Progenitor cell of endocrine pancreas (in vitro differentiated cells): ENCODE data around the gene SUSD3. TPM values are rescaled to one million over a fixed set of nuclear protein-coding genes. Genes with fewer than 3 reads are reported as not detected.
"Not testable (repeated sequence)": the region's sequence is repeated elsewhere in the genome, so short reads cannot be mapped to it uniquely, and the experiment has no call there.

Source experiments
- DNase-seq: peaks from one replicate; pipeline ENCODE4 v3.0.0; 2021; ENCODE audit warnings: low spot score; ENCODE audit not compliant: unreplicated experiment
- H3K27ac Mint-ChIP-seq: 2 replicates; pipeline ENCODE4 v1.8.0; 2021; ENCODE audit warnings: mild to moderate bottlenecking, moderate library complexity, mixed read lengths
- H3K27me3 Mint-ChIP-seq: 2 replicates; pipeline ENCODE4 v1.8.0; 2021; ENCODE audit warnings: mixed read lengths
- H3K36me3 Mint-ChIP-seq: 2 replicates; pipeline ENCODE4 v1.8.0; 2022; ENCODE audit warnings: mixed read lengths; ENCODE audit not compliant: insufficient read depth
- H3K4me1 Mint-ChIP-seq: 2 replicates; pipeline ENCODE4 v1.8.0; 2021; ENCODE audit warnings: low read depth, mixed read lengths
- H3K4me3 Mint-ChIP-seq: 2 replicates; pipeline ENCODE4 v1.8.0; 2021; ENCODE audit warnings: low read depth, mild to moderate bottlenecking, moderate library complexity, mixed read lengths
- H3K9me3 Mint-ChIP-seq: 2 replicates; pipeline ENCODE4 v1.8.0; 2021; ENCODE audit warnings: low read depth, mixed read lengths
- total RNA-seq: library from RNA; stranded (reverse); gene quantifications from 2 replicates; pipeline ENCODE4 v1.2.1, GENCODE V29; 2021
- TF ChIP-seq, protein P1 (sequence below): fragments of 200-600 bp; sonication (generic); IDR thresholded peaks from one replicate; pipeline ENCODE4 v1.5.0; 2021; ENCODE audit warnings: antibody characterized with exemption, mild to moderate bottlenecking; ENCODE audit not compliant: unreplicated experiment

Gene SUSD3
- total RNA-seq, 1 donor from 2014 or later = 0.43 TPM

DNA sequence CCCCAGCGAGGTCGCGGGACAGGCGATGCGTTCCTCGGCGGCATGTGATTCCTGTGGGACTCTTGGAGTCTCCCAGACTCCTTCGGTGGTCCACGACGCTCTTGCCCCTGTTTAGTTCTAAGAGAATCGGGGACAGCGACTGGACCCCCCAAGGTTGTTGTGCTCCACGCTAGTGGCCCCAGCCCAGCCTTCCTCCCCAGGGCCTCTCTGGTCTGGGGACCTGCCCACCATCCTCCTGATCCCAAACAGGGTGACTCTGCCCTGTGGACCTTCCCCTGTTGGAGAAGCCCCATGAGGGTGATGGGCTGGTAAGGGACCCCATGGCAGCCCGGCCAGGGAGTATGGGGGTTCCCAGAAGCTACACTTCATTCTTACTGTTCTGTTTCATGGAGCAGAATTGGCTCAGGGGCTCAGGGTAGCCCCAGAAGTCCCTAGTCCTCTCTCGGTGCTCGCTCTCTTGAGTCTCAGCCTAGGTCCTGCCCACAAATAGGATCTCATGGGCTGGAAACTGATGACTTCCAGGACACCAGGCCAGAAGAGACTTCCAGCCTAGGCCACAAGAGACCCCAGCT, 38.4 kb downstream of the SUSD3 start:
- Mint-ChIP-seq H3K36me3 (peaks cover 3% of the 10 kb centered on the region), H3K9me3 (no peaks in the 10 kb centered on the region), H3K4me3 (peak overlapping the region; percentile 80), H3K4me1 (peaks cover 20% of the 10 kb centered on the region), H3K27me3 (no peaks in the 10 kb centered on the region), H3K27ac (peak overlapping the region; percentile 74)
- TF ChIP-seq, protein P1, sequence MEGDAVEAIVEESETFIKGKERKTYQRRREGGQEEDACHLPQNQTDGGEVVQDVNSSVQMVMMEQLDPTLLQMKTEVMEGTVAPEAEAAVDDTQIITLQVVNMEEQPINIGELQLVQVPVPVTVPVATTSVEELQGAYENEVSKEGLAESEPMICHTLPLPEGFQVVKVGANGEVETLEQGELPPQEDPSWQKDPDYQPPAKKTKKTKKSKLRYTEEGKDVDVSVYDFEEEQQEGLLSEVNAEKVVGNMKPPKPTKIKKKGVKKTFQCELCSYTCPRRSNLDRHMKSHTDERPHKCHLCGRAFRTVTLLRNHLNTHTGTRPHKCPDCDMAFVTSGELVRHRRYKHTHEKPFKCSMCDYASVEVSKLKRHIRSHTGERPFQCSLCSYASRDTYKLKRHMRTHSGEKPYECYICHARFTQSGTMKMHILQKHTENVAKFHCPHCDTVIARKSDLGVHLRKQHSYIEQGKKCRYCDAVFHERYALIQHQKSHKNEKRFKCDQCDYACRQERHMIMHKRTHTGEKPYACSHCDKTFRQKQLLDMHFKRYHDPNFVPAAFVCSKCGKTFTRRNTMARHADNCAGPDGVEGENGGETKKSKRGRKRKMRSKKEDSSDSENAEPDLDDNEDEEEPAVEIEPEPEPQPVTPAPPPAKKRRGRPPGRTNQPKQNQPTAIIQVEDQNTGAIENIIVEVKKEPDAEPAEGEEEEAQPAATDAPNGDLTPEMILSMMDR = no peak
- DNase-seq = no peak

DNA sequence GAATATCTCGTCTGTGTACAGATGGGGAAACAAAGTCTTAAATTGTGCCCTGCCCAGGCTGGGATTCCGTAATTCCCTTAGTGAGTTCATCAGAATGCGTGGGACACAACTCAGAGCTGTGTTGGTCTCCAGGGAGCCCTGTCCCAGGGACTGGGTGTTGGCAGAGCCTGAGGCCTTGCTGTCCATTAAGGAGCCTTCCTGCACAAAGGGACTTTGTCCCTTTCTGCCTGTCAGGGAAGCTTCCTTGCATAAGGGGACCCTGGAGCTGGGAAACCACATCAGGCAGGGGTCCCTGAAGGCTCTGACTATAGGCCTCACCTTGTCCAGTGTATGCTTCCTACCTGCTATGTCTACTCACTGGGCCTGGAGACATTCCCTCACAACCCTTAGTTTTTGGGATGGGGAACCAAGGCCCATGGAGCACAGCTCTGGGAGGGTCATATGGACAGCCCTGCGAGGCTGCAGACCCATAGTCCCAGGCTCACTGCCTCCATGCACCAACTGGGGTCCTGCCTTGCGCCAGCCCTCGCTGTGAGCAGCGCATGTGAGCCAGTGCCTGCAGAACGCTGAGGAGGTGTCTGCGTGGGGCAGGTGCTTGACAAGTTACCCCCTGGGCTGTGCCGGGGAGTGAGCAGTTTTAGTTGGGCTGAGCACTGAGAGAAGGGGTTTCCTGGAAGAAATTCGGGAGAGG, 39.2 kb downstream of the SUSD3 start:
- no peak for DNase-seq
- Mint-ChIP-seq H3K4me3 (peak overlapping the region; percentile 80), H3K4me1 (peaks cover 16% of the 10 kb centered on the region), H3K9me3 (peaks cover 3% of the 10 kb centered on the region), H3K27ac (no peak overlapping the region), H3K36me3 (peaks cover 3% of the 10 kb centered on the region), H3K27me3 (no peaks in the 10 kb centered on the region)
- TF ChIP-seq, protein P1 = no peak

DNA sequence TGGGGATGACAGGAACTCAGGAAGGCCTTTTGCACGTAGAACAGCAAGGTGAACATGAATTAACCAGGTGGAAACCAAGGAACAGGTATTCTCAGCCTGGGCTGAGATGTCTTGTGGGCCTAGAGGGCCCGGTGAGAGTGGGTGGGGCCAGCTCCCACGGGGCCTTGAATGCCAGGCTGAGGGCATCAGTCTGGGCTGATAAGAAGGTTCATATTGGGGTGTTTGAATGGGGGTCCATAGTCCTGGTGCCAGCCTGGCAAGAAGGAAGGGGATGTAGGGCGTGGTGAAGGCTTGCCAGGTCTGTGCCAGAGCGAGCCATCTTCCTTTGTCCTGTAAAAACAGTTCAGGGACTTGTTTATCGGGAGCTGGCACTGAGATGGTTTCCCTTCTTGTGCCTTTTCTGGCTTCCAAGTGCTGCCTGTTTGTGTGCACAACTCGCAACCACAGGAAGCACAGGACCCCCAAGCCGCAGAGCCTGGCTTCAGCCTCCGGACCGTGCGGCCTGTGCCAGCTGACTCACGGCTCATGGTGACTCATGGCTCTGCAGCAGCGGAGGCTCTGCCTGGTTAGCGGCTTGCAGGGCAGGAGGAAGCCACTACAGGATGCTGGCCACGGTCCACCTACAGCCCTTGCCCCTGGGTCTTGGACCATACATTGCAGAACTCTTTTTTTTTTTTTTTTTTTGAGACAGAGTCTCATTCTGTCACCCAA, 39.9 kb downstream of the SUSD3 start:
- peak overlapping the region; percentile 9 for H3K4me3 Mint-ChIP-seq
- TF ChIP-seq, protein P1 = no peak
- DNase-seq = no peak
- no peaks in the 10 kb centered on the region for H3K27me3 Mint-ChIP-seq
- no peak overlapping the region for H3K27ac Mint-ChIP-seq
- H3K36me3 Mint-ChIP-seq = peaks cover 3% of the 10 kb centered on the region
- peaks cover 9% of the 10 kb centered on the region for H3K4me1 Mint-ChIP-seq
- peaks cover 3% of the 10 kb centered on the region for H3K9me3 Mint-ChIP-seq

DNA sequence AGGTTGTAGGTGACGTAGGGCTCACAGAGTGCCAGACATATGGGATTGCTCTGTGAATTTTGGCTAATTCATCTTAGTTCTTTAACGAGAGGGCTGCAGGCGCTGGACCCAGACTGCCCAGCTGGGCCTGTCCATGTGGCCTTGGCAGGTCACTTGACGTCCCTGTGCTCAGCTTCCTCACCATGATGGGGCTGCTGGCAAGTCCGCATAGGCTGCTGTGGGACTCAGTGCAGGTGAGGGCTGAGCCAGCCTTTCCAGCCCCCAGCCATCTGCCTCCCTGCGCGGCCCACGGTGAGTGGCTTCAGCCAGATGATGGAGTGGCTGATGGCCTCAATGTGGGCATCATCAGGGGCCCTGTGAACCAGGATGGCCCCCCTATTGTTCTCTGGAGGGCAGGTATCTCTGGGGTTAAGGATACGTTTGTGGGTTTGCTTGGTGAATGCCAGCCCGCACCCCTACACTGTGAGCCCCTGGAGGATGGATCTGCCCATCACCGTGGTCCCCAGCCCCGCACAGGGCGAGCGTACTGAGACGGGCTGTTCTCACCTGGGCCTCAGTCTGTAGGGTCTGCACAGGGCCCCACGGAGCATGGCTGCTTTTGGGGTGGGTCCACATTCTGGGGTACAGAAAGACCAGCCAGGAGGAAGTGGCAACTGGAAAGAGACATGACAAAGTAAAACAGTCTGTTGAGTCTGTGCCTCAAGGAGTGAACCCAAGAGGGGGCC, 41.2 kb downstream of the SUSD3 start:
- no peak overlapping the region for H3K27ac Mint-ChIP-seq
- H3K4me1 Mint-ChIP-seq = peaks cover 7% of the 10 kb centered on the region
- H3K4me3 Mint-ChIP-seq = no peak overlapping the region
- DNase-seq = no peak
- H3K9me3 Mint-ChIP-seq = peaks cover 11% of the 10 kb centered on the region
- no peaks in the 10 kb centered on the region for H3K27me3 Mint-ChIP-seq
- TF ChIP-seq, protein P1 = no peak
- H3K36me3 Mint-ChIP-seq = peaks cover 10% of the 10 kb centered on the region

DNA sequence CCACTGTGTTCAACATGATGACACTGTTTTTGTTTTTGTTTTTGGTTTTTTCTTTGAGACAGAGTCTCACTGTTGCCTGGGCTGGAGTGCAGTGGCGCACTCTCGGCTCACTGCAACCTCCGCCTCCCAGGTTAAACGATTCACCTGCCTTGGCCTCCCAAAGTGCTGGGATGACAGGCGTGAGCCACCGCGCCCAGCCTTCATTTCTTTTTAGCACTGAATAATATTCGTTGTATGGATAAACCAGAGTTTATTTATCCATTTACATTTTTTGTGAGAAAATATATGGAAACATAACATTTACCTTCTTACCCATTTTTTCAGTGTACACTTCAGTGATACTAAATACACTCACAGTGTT, 41.8 kb downstream of the SUSD3 start:
- Mint-ChIP-seq H3K4me1 (peaks cover 7% of the 10 kb centered on the region), H3K27ac (no peak overlapping the region)

DNA sequence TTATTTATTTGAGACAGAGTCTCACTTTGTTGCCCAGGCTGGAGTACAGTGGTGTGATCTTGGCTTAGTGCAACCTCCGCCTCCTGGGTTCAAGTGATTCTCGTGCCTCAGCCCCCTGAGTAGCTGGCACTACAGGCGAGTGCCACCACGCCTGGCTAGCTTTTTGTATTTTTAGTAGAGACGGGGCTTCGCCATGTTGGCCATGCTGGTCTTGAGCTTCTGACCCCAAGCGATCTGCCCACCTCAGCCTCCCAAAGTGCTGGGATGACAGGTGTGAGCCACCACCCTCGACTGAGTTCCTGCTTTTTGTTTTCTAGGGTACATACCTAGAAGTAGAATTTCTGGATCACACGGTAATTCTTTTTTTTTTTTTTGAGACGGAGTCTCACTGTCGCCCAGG, 42.6 kb downstream of the SUSD3 start:
- DNase-seq, H3K4me1 Mint-ChIP-seq, H3K27me3 Mint-ChIP-seq, H3K27ac Mint-ChIP-seq, H3K4me3 Mint-ChIP-seq: not testable (repeated sequence)
- Mint-ChIP-seq H3K36me3 (peaks cover 11% of the 10 kb centered on the region), H3K9me3 (peaks cover 15% of the 10 kb centered on the region)

More for the DNA sequence above, 41.8 kb downstream of the SUSD3 start:
- Mint-ChIP-seq H3K9me3 (peaks cover 15% of the 10 kb centered on the region), H3K36me3 (peaks cover 11% of the 10 kb centered on the region), H3K27me3 (no peaks in the 10 kb centered on the region), H3K4me3 (no peak overlapping the region)
- no peak for DNase-seq
- TF ChIP-seq, protein P1 = no peak
